HUES48 (cell line): ENCODE data around the gene DHX15.

Experiments
- H3K27ac ChIP-seq: one replicate; pipeline ENCODE4 v1.7.0; 2013; ENCODE audit warnings: low read depth, low read length, inconsistent platforms
- H3K27me3 ChIP-seq: 2 replicates; pipeline ENCODE4 v1.6.1; 2013; ENCODE audit warnings: mild to moderate bottlenecking, low read length; ENCODE audit not compliant: control insufficient read depth, insufficient read depth
- H3K36me3 ChIP-seq: 2 replicates; pipeline ENCODE4 v1.6.1; 2013; ENCODE audit warnings: low read length; ENCODE audit not compliant: control insufficient read depth, insufficient read depth
- H3K4me1 ChIP-seq: 2 replicates; pipeline ENCODE4 v1.6.1; 2013; ENCODE audit warnings: mild to moderate bottlenecking, low read length; ENCODE audit not compliant: control insufficient read depth, insufficient read depth
- H3K4me3 ChIP-seq: 2 replicates; pipeline ENCODE4 v1.5.1; 2013; ENCODE audit warnings: mild to moderate bottlenecking, low read depth, low read length
- H3K9ac ChIP-seq: 2 replicates; pipeline ENCODE4 v1.6.1; 2013; ENCODE audit warnings: mild to moderate bottlenecking, low read depth, low read length, moderate library complexity
- H3K9me3 ChIP-seq: 2 replicates; pipeline ENCODE4 v1.6.1; 2013; ENCODE audit warnings: low read length; ENCODE audit not compliant: control insufficient read depth, insufficient read depth

Gene DHX15

DNA sequence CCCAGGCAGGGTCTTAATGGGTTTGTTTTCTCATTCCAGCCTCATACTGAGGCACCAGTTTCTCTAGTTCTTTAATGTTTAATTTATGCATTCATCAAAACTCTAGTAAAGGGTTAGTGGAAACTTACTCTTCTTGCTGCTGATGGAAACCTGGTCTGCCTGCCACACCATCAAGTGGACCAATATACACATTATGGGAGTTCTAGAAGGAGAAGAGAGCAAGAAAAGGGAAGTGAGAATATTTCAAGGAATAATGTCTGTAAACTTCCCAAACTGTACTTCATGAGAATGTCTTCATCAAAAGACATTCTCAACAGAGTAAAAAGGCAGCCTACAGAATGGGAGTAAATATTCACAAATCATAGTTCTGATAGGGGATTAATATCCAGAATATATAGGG is 20.9 kb upstream of the DHX15 start:
- H3K36me3 ChIP-seq: no peaks in the 10 kb centered on the region
- H3K4me1 ChIP-seq: peaks cover 6% of the 10 kb centered on the region; the same call in 1 of the 2 replicates
- no peaks in the 10 kb centered on the region for H3K27me3 ChIP-seq
- H3K9ac ChIP-seq: no peak overlapping the region
- no peak overlapping the region for H3K4me3 ChIP-seq
- no peaks in the 10 kb centered on the region for H3K9me3 ChIP-seq
- no peak overlapping the region for H3K27ac ChIP-seq

DNA sequence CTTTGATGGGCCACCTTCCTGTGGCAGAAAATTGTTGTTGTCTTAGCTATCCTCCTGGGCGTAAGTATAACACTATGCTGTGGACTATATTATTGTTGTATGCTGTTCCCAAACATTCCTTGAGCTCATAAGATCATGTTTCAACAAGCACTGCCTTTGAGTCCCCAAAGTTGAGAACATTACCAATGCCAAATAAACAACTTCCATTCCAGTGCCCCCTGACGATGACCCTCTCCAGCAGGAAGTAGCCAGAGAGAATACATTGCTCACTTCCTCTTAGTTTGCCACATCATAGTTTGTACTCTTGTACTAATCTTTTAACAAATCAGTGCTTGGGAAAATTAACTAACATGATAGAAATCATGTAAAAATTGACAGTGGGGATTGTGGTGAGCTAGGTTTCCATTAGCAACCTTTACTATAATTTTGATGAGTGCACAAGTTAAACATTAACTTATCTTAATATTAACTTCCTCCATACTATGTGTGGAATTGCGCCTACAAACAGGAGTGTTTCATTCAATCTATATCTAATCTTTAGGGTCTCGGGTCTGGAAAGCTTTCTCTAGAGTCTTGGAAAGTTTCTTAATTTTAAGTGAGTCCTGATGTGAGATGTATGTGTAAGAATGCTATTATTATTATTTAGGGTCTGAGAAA is 20.3 kb upstream of the DHX15 start:
- Histone ChIP-seq H3K36me3 (no peaks in the 10 kb centered on the region), H3K4me3 (no peak overlapping the region), H3K27me3 (no peaks in the 10 kb centered on the region), H3K9ac (no peak overlapping the region), H3K27ac (no peak overlapping the region), H3K4me1 (peaks cover 6% of the 10 kb centered on the region; the same call in 1 of the 2 replicates), H3K9me3 (no peaks in the 10 kb centered on the region)

DNA sequence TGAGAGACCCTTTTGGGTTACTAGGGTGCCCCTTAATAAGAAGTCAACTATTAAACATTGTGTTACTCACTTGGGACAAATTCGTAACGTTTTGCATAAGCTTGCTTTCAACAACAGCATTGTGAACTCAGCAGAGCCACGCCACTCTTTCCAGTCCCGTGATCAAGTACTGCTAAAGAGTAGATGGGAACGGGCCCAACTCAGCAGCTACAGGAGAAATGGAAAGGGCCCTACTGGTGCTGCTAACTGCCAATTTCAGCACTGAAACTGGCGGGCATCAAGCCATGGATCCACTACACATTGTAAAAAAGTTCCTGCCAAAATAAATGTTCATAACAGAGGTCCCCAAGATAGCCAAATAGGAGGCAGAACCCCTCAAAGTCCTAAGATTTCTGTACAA is 19.0 kb upstream of the DHX15 start:
- no peaks in the 10 kb centered on the region for H3K27me3 ChIP-seq
- no peaks in the 10 kb centered on the region for H3K9me3 ChIP-seq
- no peak overlapping the region for H3K4me3 ChIP-seq
- H3K4me1 ChIP-seq: peaks cover 6% of the 10 kb centered on the region; the same call in 1 of the 2 replicates
- H3K27ac ChIP-seq: no peak overlapping the region
- no peaks in the 10 kb centered on the region for H3K36me3 ChIP-seq
- no peak overlapping the region for H3K9ac ChIP-seq

DNA sequence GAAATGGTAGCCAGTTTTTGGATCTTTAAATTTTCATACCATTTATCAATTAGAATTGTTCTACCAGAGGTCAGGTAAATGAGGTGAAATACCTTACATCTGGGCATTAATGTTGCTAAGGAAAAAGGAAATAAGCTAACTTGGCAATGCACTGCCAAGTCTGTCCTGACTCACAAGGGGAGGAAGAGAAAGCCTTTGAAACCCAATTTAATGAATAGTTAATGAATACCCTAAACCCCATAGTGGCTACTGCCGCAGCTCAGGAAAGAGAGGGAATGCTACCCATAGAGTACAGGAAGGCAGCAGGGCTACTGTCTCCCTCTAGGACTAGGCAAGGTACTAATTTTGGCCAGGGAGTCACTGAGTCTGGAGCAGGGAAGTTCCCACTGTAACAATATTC is 16.8 kb upstream of the DHX15 start:
- Histone ChIP-seq H3K4me1 (peaks cover 6% of the 10 kb centered on the region; the same call in 1 of the 2 replicates), H3K27me3 (no peaks in the 10 kb centered on the region), H3K36me3 (no peaks in the 10 kb centered on the region), H3K4me3 (no peak overlapping the region), H3K27ac (no peak overlapping the region), H3K9ac (no peak overlapping the region), H3K9me3 (no peaks in the 10 kb centered on the region)

DNA sequence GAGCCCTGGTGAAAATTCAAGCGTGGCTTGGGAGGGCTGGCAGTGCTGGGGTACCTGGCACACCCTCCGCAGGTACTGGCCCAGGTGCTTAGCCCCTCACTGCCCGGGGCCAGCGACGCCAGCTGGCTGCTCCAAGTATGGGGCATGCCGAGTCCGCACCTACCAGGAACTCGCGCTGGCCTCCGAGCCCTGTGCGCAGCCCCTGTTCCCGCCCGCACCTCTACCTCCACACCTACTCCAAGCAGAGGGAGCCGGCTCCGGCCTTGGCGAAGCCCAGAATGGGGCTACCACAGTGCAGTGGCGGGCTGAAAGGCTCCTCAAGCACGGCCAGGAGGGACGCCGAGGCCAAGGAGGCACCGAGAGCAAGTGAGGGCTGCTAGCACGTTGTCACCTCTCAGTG is 14.9 kb upstream of the DHX15 start:
- peaks cover 5% of the 10 kb centered on the region; the same call in 1 of the 2 replicates for H3K4me1 ChIP-seq
- H3K9me3 ChIP-seq: no peaks in the 10 kb centered on the region
- no peaks in the 10 kb centered on the region for H3K27me3 ChIP-seq
- H3K4me3 ChIP-seq: no peak overlapping the region
- no peaks in the 10 kb centered on the region for H3K36me3 ChIP-seq
- H3K27ac ChIP-seq: no peak overlapping the region
- H3K9ac ChIP-seq: no peak overlapping the region

DNA sequence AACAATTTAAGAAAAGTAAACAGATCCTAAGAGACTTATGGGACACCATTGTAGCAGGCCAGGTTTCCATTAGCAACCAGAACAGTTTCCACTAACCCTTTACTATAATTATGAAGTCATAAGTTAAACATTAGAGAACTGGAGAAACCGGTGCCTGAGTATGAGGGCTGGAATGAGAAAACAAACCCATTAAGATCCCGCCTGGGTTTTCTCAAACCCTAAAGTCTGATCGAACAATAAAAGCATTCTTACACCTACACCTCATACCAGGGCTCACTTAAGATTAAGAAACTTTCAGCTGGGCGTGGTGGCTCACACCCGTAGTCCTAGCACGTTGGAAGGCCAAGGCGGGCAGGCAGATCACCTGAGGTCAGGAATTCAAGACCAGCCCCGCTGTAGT is 13.7 kb upstream of the DHX15 start:
- Histone ChIP-seq H3K4me1 (peaks cover 5% of the 10 kb centered on the region; the same call in 1 of the 2 replicates), H3K27me3 (no peaks in the 10 kb centered on the region), H3K9ac (no peak overlapping the region), H3K4me3 (no peak overlapping the region), H3K27ac (no peak overlapping the region), H3K9me3 (no peaks in the 10 kb centered on the region), H3K36me3 (no peaks in the 10 kb centered on the region)

DNA sequence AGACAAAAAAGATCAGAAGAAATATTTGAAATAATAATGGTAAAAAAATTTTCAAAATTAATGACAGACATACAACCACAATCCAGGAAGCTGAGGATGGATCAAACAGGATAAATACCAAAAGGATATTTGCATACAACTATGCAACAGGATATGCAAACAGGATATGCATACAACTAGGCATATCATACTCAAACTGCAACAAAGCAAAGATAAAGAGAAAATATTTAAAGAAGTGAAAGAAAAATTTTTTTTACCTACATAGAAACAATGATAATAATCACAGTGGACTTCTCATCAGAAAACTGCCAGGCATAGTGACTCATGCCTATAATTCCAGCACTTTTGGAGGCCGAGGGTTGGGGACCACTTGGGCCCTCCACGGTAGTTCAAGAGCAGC is 11.3 kb upstream of the DHX15 start:
- Histone ChIP-seq H3K4me3 (no peak overlapping the region), H3K27ac (no peak overlapping the region), H3K9me3 (0 out of 2 replicates have a peak, but pooled peaks cover 1% of the 10 kb centered on the region), H3K36me3 (no peaks in the 10 kb centered on the region), H3K4me1 (peaks cover 5% of the 10 kb centered on the region; the same call in 1 of the 2 replicates), H3K27me3 (no peaks in the 10 kb centered on the region), H3K9ac (no peak overlapping the region)

DNA sequence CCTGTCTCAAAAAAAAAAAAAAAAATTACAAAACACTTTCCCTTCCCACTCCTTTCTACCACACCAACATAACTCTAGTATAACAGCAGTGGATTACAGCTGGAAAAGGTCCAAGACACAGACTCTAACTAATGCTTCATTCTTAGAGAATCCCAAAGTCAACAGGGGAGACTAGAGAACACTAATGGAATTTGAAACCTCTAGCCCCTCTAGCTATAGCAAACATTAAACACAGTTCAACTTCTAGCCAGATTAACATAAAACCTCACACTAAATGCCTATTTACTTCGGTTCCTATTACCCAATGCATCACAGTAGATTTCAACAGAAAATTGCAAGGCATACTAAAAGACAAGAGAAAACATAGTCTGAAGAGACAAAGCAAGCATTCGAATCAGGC is 10.5 kb upstream of the DHX15 start:
- Histone ChIP-seq H3K27me3 (no peaks in the 10 kb centered on the region), H3K4me1 (peaks cover 5% of the 10 kb centered on the region; the same call in 1 of the 2 replicates), H3K27ac (no peak overlapping the region), H3K9ac (no peak overlapping the region), H3K36me3 (no peaks in the 10 kb centered on the region), H3K9me3 (peaks cover 9% of the 10 kb centered on the region; the same call in 1 of the 2 replicates), H3K4me3 (no peak overlapping the region)

DNA sequence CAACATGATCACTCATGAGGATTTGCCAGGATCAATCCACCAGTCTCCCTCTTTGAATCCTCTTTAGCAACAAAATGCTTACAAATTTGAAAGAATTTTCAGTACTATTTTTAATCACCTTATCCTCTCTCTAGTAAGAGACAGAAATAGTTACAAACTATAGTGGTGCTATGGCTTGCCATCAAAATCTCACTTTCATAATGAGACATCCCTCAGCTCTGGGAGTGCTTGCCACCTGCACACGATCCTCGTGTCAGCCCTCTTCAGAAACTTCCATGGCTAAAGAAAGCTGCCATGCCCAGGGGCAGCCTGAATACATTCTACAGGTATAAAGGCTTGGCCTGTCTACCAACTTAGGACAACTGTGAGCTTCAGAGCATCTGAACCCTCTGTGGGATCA is 5.1 kb upstream of the DHX15 start:
- Histone ChIP-seq H3K9me3 (peaks cover 14% of the 10 kb centered on the region; the same call in 1 of the 2 replicates), H3K4me3 (no peak overlapping the region), H3K36me3 (no peaks in the 10 kb centered on the region)

DNA sequence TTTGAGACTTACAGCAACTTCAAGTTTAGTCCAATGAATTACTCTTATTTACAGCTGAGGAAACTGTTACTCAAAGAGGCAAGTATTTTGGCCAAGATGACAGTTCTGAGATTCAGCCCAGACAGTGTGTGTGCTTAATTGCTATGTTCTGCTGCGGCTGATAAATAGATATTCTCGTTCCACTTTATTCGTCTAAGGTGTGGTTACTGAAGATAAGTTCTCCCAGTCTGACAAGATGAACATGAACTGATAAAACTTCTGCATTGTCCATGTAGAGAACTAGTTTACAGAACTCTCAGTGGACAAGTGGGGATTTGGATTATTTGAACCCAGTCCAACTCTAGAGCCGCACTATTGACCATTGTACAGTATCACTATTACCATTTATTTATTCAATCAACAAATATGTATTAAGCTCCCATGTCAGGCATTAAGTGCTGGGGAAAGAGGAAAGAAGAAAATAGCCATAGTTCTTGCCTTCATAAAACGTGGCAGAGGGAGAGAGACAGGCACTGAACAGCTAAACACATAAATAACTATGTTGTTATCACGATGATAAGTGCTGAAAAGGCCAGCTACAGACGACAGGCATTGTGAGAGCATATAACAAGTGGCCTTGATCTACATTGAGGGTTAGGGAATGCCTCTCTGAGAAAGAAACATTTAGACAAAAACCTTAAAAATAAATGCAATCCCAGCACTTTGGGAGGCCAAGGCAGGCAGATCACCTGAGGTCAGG is 4.0 kb upstream of the DHX15 start:
- Histone ChIP-seq H3K27ac (no peak overlapping the region), H3K4me1 (no peaks in the 10 kb centered on the region), H3K36me3 (no peaks in the 10 kb centered on the region)

More for the DNA sequence above, 5.1 kb upstream of the DHX15 start:
- Histone ChIP-seq H3K9ac (no peak overlapping the region), H3K4me1 (no peaks in the 10 kb centered on the region), H3K27me3 (no peaks in the 10 kb centered on the region), H3K27ac (no peak overlapping the region)

More for the DNA sequence above, 4.0 kb upstream of the DHX15 start:
- no peak overlapping the region for H3K9ac ChIP-seq
- no peak overlapping the region for H3K4me3 ChIP-seq
- H3K27me3 ChIP-seq: no peaks in the 10 kb centered on the region
- peaks cover 14% of the 10 kb centered on the region; the same call in 1 of the 2 replicates for H3K9me3 ChIP-seq
